ENCODE measurements around the gene SLC14A1. TPM values are rescaled to one million over a fixed set of nuclear protein-coding genes. Genes with fewer than 3 reads are reported as not detected.

The SLC14A1 gene
- total RNA-seq (under 1 TPM in 1 of 2 donors, not detected in 1; 0.50 TPM), polyA plus RNA-seq (ENCODE audit: insufficient read depth, low read depth, low replicate concordance) (0.73 TPM)
- long read RNA-seq, donor 1: 0 reads
- long read RNA-seq, donor 2: 0 reads

DNA sequence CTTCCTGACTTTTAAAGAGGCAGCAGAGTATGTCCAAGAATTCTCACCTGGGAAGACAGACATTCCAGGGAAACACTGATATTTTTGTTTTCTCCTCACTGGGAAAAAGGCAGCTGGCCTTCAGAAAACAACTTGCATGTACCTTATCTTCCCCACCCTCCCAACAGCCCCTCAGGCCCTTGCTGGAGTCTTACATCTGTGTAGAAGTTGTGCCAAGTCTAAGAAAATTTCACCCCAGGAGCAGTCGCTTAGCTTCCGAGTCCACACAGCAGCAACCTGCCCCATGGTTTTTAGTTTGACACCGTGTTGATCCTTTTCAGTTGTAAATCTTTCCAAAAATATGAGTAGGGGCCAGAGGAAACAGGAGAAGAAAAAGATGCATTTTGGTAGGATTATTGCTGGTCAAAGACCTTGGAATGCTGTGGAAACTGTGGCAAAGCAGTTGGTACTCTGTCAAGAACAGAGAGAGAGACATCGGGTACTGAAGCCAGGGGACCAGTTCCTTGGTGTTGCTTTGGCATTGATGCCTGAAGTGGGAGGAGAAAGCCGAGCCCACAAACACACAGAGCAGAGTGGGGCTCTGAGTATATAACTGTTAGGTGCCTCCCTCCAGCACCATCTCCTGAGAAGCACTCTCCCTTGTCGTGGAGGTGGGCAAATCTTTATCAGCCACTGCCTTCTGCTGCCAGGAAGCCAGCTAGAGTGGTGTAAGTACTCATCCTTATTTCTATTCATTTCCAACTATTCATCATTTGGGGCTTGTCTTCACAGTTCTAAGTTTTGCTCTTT, at the start of gene SLC14A1:
Gene SLC14A1, plus strand, starts transcription at position 615 of the 789 bp plus-strand sequence. CDS start 6,140 bp downstream, outside the sequence.
- Histone ChIP-seq H3K4me3 (no peak within 1 kb of the TSS), H3K4me1 (no peaks in the 10 kb centered on the region), H3K36me3 (ENCODE audit: low read depth, missing control alignments) (no peaks in the 10 kb centered on the region), H3K9me3 (no peaks in the 10 kb centered on the region), H3K27me3 (no peaks in the 10 kb centered on the region), H3K27ac (no peak within 1 kb of the TSS)
- TF ChIP-seq, protein P1, sequence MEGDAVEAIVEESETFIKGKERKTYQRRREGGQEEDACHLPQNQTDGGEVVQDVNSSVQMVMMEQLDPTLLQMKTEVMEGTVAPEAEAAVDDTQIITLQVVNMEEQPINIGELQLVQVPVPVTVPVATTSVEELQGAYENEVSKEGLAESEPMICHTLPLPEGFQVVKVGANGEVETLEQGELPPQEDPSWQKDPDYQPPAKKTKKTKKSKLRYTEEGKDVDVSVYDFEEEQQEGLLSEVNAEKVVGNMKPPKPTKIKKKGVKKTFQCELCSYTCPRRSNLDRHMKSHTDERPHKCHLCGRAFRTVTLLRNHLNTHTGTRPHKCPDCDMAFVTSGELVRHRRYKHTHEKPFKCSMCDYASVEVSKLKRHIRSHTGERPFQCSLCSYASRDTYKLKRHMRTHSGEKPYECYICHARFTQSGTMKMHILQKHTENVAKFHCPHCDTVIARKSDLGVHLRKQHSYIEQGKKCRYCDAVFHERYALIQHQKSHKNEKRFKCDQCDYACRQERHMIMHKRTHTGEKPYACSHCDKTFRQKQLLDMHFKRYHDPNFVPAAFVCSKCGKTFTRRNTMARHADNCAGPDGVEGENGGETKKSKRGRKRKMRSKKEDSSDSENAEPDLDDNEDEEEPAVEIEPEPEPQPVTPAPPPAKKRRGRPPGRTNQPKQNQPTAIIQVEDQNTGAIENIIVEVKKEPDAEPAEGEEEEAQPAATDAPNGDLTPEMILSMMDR (IDR thresholded peaks at IDR 0.05): no peak
- TF ChIP-seq POLR2A (IDR thresholded peaks at IDR 0.05): no peak
- WGBS, 2 donors: 27 to 35% methylated on average over 6 of the region's 6 CpGs
- DNase-seq: no peak
- intact Hi-C loops (cut with DNase I; ENCODE audit: low total_unique reads): no loop called here

DNA sequence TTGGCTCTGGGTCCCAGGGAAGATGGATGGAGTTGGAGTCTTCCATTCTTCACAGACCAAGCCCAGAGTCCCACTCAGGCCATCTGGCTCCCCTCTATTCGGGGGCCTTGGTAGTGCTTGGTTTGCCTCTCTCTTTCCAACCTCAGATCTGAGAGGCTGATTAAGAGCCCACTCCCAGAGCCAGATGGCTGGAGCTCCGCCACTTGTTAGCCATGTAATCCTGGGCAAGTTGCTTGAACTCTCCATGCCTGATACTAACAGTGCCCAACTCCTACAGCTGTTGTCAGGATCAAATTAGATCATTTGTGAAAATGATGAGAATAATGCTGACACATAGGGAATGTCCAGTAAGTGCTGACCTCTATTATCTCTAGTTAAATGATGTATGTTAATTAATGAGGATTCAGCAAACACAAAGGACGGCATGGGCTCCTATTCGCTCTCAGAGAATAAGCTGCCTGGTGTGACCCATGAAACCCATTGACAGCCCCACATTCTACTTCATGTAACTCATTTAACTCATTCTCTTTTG, 46.6 kb upstream of the SLC14A1 start:
- DNase-seq: no peak
- intact Hi-C loops (cut with DNase I; ENCODE audit: low total_unique reads): no loop called here
- 90 to 98% methylated on average over 4 of the region's 4 CpGs for WGBS, 2 donors
- H3K27me3 ChIP-seq: no peaks in the 10 kb centered on the region
- H3K27ac ChIP-seq: no peak overlapping the region
- TF ChIP-seq POLR2A (IDR thresholded peaks at IDR 0.05): no peak
- TF ChIP-seq, protein P1 (IDR thresholded peaks at IDR 0.05): no peak
- no peaks in the 10 kb centered on the region for H3K9me3 ChIP-seq
- no peaks in the 10 kb centered on the region for H3K36me3 ChIP-seq (ENCODE audit: low read depth, missing control alignments)
- no peaks in the 10 kb centered on the region for H3K4me1 ChIP-seq
- H3K4me3 ChIP-seq: no peak overlapping the region

DNA sequence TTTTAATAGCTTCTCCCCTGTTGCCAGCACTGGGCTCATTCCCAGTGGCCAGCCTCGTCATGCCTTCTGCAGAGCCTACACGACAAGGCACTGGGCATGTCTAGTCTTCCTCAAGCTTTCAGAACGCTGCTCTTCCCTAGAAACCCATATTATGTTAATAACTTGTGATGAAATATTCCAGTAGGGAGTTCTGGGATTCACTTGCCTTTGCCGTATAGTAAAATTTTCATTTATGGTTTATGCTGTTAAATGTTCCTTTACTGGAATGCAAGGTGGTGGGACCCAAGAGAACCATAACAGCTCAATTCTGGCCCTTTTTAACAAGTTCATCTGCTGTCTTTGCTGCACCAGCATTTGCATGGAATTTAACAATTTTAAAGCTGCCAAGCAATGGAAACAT, 45.5 kb upstream of the SLC14A1 start:
- no peaks in the 10 kb centered on the region for H3K27me3 ChIP-seq
- no peaks in the 10 kb centered on the region for H3K9me3 ChIP-seq
- H3K27ac ChIP-seq: no peak overlapping the region
- DNase-seq: no peak
- 73 to 86% methylated on average over 4 of the region's 4 CpGs for WGBS, 2 donors
- no peaks in the 10 kb centered on the region for H3K36me3 ChIP-seq (ENCODE audit: low read depth, missing control alignments)
- no peak for TF ChIP-seq POLR2A (IDR thresholded peaks at IDR 0.05)
- TF ChIP-seq, protein P1 (IDR thresholded peaks at IDR 0.05): no peak
- intact Hi-C loops (cut with DNase I; ENCODE audit: low total_unique reads): no loop called here
- H3K4me3 ChIP-seq: no peak overlapping the region
- no peaks in the 10 kb centered on the region for H3K4me1 ChIP-seq

DNA sequence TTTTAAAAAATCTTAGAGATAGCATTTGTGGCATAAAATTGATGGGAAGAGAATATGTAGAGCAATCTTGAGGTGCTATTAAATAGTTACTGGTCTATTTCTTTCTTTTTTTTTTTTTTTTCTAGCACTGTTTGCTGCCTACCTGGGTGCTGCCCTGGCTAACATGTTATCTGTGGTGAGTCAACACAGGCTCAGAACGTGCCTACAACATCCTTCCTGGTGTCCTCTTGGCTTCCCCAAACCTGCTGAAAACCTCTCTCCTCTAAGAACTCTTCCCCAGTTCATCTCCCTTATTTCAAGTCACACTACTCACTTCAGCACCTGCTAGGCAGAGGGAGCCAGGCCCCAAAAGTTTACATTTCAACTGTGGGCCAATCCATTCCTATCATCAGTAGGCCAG, 45.1 kb upstream of the SLC14A1 start:
- Histone ChIP-seq H3K9me3 (no peaks in the 10 kb centered on the region), H3K36me3 (ENCODE audit: low read depth, missing control alignments) (no peaks in the 10 kb centered on the region), H3K4me1 (no peaks in the 10 kb centered on the region), H3K27ac (no peak overlapping the region), H3K27me3 (no peaks in the 10 kb centered on the region), H3K4me3 (no peak overlapping the region)
- WGBS, 2 donors: 69 to 78% methylated on average over 1 of the region's 1 CpG
- intact Hi-C loops (cut with DNase I; ENCODE audit: low total_unique reads): no loop called here
- no peak for DNase-seq
- TF ChIP-seq, protein P1 (IDR thresholded peaks at IDR 0.05): no peak

Data from testis (tissue), 5 donors.